ENCODE data around the gene PARK7. TPM values are rescaled to one million over a fixed set of nuclear protein-coding genes. Genes with fewer than 3 reads are reported as not detected.

The PARK7 gene
- total RNA-seq, 2 donors from 2014 or later = 304 to 378 TPM

DNA sequence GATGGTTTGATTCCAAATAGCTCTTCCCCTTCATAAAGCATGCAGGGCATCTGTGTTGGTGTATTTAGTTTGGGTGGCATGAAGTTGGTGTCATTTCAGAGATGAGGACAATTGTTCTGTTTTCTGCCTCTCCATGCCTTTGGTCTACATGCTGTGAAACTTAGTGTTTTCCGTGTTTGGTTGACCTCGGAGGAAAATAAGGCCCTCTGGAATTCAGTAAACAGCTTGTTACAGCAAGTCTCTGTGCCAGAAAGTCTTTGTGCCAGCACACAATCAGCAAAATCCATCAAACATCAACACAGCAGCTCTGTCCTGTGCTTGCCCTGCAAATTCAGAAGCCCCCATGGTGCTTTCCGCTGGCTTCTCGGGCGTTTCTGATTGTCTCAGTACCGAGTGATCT lies 9.5 kb downstream of the PARK7 start:
- Histone ChIP-seq H3K4me1 (ENCODE audit: control insufficient read depth, insufficient read depth, low read length) (no peaks in the 10 kb centered on the region), H3K9ac (ENCODE audit: extremely low read depth, low read length, poor library complexity, severe bottlenecking) (no peak overlapping the region), H3K27ac (ENCODE audit: low read depth, low read length) (no peak overlapping the region), H3K9me3 (ENCODE audit: control insufficient read depth, low read length) (no peaks in the 10 kb centered on the region), H3K36me3 (ENCODE audit: control insufficient read depth, insufficient read depth, low read length) (peaks cover 70% of the 10 kb centered on the region), H3K4me3 (ENCODE audit: low read length) (no peak overlapping the region), H3K27me3 (ENCODE audit: control insufficient read depth, insufficient read depth, low read length, poor library complexity, severe bottlenecking) (no peaks in the 10 kb centered on the region)
- DNase-seq = no peak
- WGBS, 2 experiments (ENCODE audit: insufficient coverage in 1 of 2, insufficient read length in 1 of 2) = 96 to 98% methylated on average over 6 of the region's 6 CpGs
- Mint-ChIP-seq H3K4me3 (no peak overlapping the region), H3K4me1 (peaks cover 2% of the 10 kb centered on the region), H3K27me3 (ENCODE audit: insufficient read depth) (no peaks in the 10 kb centered on the region), H3K36me3 (ENCODE audit: low read depth) (peaks cover 68% of the 10 kb centered on the region), H3K9me3 (no peaks in the 10 kb centered on the region), H3K27ac (no peak overlapping the region)
- TF ChIP-seq, protein P1, sequence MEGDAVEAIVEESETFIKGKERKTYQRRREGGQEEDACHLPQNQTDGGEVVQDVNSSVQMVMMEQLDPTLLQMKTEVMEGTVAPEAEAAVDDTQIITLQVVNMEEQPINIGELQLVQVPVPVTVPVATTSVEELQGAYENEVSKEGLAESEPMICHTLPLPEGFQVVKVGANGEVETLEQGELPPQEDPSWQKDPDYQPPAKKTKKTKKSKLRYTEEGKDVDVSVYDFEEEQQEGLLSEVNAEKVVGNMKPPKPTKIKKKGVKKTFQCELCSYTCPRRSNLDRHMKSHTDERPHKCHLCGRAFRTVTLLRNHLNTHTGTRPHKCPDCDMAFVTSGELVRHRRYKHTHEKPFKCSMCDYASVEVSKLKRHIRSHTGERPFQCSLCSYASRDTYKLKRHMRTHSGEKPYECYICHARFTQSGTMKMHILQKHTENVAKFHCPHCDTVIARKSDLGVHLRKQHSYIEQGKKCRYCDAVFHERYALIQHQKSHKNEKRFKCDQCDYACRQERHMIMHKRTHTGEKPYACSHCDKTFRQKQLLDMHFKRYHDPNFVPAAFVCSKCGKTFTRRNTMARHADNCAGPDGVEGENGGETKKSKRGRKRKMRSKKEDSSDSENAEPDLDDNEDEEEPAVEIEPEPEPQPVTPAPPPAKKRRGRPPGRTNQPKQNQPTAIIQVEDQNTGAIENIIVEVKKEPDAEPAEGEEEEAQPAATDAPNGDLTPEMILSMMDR (conservative IDR thresholded peaks at IDR 0.05) = no peak

- H3K27me3 ChIP-seq (ENCODE audit: control insufficient read depth, insufficient read depth, low read length, poor library complexity, severe bottlenecking) = no peaks in the 10 kb centered on the region
- peaks cover 2% of the 10 kb centered on the region for H3K4me1 Mint-ChIP-seq
Observed at GRCh38 chr1:7972285-7972684, 10.8 kb downstream of the PARK7 start.

GRCh38 chr1:7973086-7973485 lies 11.6 kb downstream of the PARK7 start:
- Histone ChIP-seq H3K9me3 (ENCODE audit: control insufficient read depth, low read length) (no peaks in the 10 kb centered on the region), H3K36me3 (ENCODE audit: control insufficient read depth, insufficient read depth, low read length) (peaks cover 70% of the 10 kb centered on the region), H3K27ac (ENCODE audit: low read depth, low read length) (no peak overlapping the region), H3K9ac (ENCODE audit: extremely low read depth, low read length, poor library complexity, severe bottlenecking) (no peak overlapping the region), H3K27me3 (ENCODE audit: control insufficient read depth, insufficient read depth, low read length, poor library complexity, severe bottlenecking) (no peaks in the 10 kb centered on the region), H3K4me1 (ENCODE audit: control insufficient read depth, insufficient read depth, low read length) (no peaks in the 10 kb centered on the region), H3K4me3 (ENCODE audit: low read length) (no peak overlapping the region)
- WGBS, 2 experiments (ENCODE audit: insufficient coverage in 1 of 2, insufficient read length in 1 of 2) = 93 to 94% methylated on average over 2 of the region's 2 CpGs
- Mint-ChIP-seq H3K4me3 (no peak overlapping the region), H3K9me3 (no peaks in the 10 kb centered on the region), H3K36me3 (ENCODE audit: low read depth) (peaks cover 71% of the 10 kb centered on the region), H3K27me3 (ENCODE audit: insufficient read depth) (no peaks in the 10 kb centered on the region), H3K27ac (no peak overlapping the region), H3K4me1 (peaks cover 2% of the 10 kb centered on the region)
- TF ChIP-seq, protein P1 (conservative IDR thresholded peaks at IDR 0.05) = no peak
- no peak for DNase-seq

More at GRCh38 chr1:7972285-7972684, 10.8 kb downstream of the PARK7 start:
- Histone ChIP-seq H3K9me3 (ENCODE audit: control insufficient read depth, low read length) (no peaks in the 10 kb centered on the region), H3K36me3 (ENCODE audit: control insufficient read depth, insufficient read depth, low read length) (peaks cover 69% of the 10 kb centered on the region), H3K27ac (ENCODE audit: low read depth, low read length) (no peak overlapping the region), H3K4me1 (ENCODE audit: control insufficient read depth, insufficient read depth, low read length) (no peaks in the 10 kb centered on the region), H3K4me3 (ENCODE audit: low read length) (no peak overlapping the region), H3K9ac (ENCODE audit: extremely low read depth, low read length, poor library complexity, severe bottlenecking) (no peak overlapping the region)
- no peak for DNase-seq
- no peak overlapping the region for H3K27ac Mint-ChIP-seq
- no peaks in the 10 kb centered on the region for H3K9me3 Mint-ChIP-seq
- 96 to 97% methylated on average over 5 of the region's 5 CpGs for WGBS, 2 experiments (ENCODE audit: insufficient coverage in 1 of 2, insufficient read length in 1 of 2)
- TF ChIP-seq, protein P1 (conservative IDR thresholded peaks at IDR 0.05) = no peak
- H3K4me3 Mint-ChIP-seq = no peak overlapping the region
- H3K27me3 Mint-ChIP-seq (ENCODE audit: insufficient read depth) = no peaks in the 10 kb centered on the region
- peaks cover 67% of the 10 kb centered on the region for H3K36me3 Mint-ChIP-seq (ENCODE audit: low read depth)

Measured in endodermal cell (in vitro differentiated cells).